GM12878 (cell line): ENCODE results near the gene RPS6KA5. TPM values are rescaled to one million over a fixed set of nuclear protein-coding genes. Genes with fewer than 3 reads are reported as not detected.

Source experiments
- BHLHE40 ChIP-seq, 2 experiments: fragments of 450-650 bp in 1 of 2; IDR thresholded peaks; 2 replicates each; pipeline ENCODE4 v1.6.1; 2011 to 2017; ENCODE audit warnings: low read depth in 2 of 2, borderline replicate concordance in 1 of 2, improper control_type of control experiment in 1 of 2, low read length in 1 of 2, mild to moderate bottlenecking in 1 of 2
- RB1 ChIP-seq: fragments of 450-650 bp; formaldehyde crosslinking; IDR thresholded peaks from 2 replicates; pipeline ENCODE4 v1.6.1; 2017; ENCODE audit warnings: mild to moderate bottlenecking, borderline replicate concordance
- SRF ChIP-seq, 2 experiments: IDR thresholded peaks; 2 replicates each; pipeline ENCODE4 v1.6.1; 2011; ENCODE audit warnings: low read depth in 2 of 2, low read length in 2 of 2, mild to moderate bottlenecking in 1 of 2, moderate library complexity in 1 of 2
- YY1 ChIP-seq: IDR thresholded peaks from 2 replicates; pipeline ENCODE4 v1.6.1; 2011; ENCODE audit warnings: low read depth, mild to moderate bottlenecking, low read length
- ZNF274 ChIP-seq: IDR thresholded peaks from one replicate; pipeline ENCODE4 v1.8.0; 2011; ENCODE audit not compliant: insufficient read length, insufficient read depth
- ZSCAN29 ChIP-seq: fragments of 450-650 bp; IDR thresholded peaks from 2 replicates; pipeline ENCODE4 v1.6.1; 2017; ENCODE audit warnings: mild to moderate bottlenecking, moderate library complexity
- polyA plus RNA-seq, 11 experiments: library from polyadenylated mRNA; depleted of rRNA in 4 of 11; unstranded in 6 of 11; stranded (reverse) in 5 of 11; fragments of >200 nt; fragmentation: Nextera tagmentation in 4 of 11; fragmentation: Illumina TruSeq in 1 of 11; extraction: Ambion mirVana in 4 of 11; extraction: Trizol in 1 of 11; gene quantifications; 1 replicate in 1 of 11; 2 replicates in 10 of 11; pipeline versions ENCODE4 v1.2.1 to v1.2.3, GENCODE V29; 2011 to 2016; ENCODE audit warnings: inconsistent platforms in 2 of 11, missing spikeins in 2 of 11, low read depth in 1 of 11
- total RNA-seq, 4 experiments: library from RNA; depleted of rRNA in 3 of 4; stranded (reverse); fragments of >200 nt in 3 of 4; fragmentation: Illumina TruSeq in 1 of 4; extraction: Trizol in 1 of 4; gene quantifications; 2 replicates each; pipeline versions ENCODE4 v1.2.1 to v1.2.3, GENCODE V29; 2013 to 2021
- TF ChIP-seq, protein P1 (sequence below): fragments of 450-650 bp; IDR thresholded peaks from 2 replicates; pipeline ENCODE4 v1.6.1; 2016; ENCODE audit warnings: mild to moderate bottlenecking, moderate library complexity, borderline replicate concordance
- TF ChIP-seq, protein P2 (sequence below): fragments of 450-650 bp; IDR thresholded peaks from 2 replicates; pipeline ENCODE4 v1.6.1; 2016; ENCODE audit warnings: mild to moderate bottlenecking

RPS6KA5 gene
- total and polyA plus RNA-seq, 10 of the 15 experiments (the other 5 are each of a cell fraction or from before 2014, with no cell fraction given) = 1.4 to 7.0 (median 3.7) TPM

DNA sequence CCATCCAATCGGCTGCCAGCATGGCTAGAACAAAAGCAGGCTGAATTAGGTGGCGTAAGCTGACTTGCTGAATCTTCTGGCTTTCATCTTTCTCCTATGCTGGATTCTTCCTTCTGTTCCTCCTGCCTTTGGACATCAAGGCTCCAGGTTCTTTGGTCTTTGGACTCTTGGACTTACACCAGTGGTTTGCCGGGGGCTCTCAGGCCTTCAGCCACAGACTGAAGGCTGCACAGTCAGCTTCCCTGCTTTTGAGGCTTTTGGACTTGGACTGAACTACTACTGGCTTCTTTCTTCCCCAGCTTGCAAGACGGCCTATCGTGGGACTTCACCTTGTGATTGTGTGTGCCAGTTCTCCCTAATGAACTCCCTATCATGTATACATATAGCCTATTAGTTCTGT, 42.0 kb downstream of the RPS6KA5 start (continued):
- TF ChIP-seq, protein P1, sequence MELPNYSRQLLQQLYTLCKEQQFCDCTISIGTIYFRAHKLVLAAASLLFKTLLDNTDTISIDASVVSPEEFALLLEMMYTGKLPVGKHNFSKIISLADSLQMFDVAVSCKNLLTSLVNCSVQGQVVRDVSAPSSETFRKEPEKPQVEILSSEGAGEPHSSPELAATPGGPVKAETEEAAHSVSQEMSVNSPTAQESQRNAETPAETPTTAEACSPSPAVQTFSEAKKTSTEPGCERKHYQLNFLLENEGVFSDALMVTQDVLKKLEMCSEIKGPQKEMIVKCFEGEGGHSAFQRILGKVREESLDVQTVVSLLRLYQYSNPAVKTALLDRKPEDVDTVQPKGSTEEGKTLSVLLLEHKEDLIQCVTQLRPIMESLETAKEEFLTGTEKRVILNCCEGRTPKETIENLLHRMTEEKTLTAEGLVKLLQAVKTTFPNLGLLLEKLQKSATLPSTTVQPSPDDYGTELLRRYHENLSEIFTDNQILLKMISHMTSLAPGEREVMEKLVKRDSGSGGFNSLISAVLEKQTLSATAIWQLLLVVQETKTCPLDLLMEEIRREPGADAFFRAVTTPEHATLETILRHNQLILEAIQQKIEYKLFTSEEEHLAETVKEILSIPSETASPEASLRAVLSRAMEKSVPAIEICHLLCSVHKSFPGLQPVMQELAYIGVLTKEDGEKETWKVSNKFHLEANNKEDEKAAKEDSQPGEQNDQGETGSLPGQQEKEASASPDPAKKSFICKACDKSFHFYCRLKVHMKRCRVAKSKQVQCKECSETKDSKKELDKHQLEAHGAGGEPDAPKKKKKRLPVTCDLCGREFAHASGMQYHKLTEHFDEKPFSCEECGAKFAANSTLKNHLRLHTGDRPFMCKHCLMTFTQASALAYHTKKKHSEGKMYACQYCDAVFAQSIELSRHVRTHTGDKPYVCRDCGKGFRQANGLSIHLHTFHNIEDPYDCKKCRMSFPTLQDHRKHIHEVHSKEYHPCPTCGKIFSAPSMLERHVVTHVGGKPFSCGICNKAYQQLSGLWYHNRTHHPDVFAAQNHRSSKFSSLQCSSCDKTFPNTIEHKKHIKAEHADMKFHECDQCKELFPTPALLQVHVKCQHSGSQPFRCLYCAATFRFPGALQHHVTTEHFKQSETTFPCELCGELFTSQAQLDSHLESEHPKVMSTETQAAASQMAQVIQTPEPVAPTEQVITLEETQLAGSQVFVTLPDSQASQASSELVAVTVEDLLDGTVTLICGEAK = no peak
- TF ChIP-seq ZSCAN29 (no peak), BHLHE40 (IDR thresholded peaks at IDR 0.05; ENCODE audit: borderline replicate concordance in 1 of 2, low read depth in 2 of 2, low read length in 1 of 2) (no peak), YY1 (no peak), SRF (IDR thresholded peaks at IDR 0.05; ENCODE audit: low read depth in 2 of 2, low read length in 2 of 2) (no peak), ZNF274 (no peak), RB1 (no peak)
- TF ChIP-seq, protein P2, sequence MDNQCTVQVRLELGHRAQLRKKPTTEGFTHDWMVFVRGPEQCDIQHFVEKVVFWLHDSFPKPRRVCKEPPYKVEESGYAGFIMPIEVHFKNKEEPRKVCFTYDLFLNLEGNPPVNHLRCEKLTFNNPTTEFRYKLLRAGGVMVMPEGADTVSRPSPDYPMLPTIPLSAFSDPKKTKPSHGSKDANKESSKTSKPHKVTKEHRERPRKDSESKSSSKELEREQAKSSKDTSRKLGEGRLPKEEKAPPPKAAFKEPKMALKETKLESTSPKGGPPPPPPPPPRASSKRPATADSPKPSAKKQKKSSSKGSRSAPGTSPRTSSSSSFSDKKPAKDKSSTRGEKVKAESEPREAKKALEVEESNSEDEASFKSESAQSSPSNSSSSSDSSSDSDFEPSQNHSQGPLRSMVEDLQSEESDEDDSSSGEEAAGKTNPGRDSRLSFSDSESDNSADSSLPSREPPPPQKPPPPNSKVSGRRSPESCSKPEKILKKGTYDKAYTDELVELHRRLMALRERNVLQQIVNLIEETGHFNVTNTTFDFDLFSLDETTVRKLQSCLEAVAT = no peak
- TF ChIP-seq, all 136 proteins: peak for 0
